H1 (cell line): Measurements from ENCODE around the gene LOXHD1. TPM values are rescaled to one million over a fixed set of nuclear protein-coding genes. Genes with fewer than 3 reads are reported as not detected.

Source experiments
- E2F6 ChIP-seq: IDR thresholded peaks from 2 replicates; pipeline ENCODE4 v1.6.1; 2012; ENCODE audit warnings: inconsistent platforms
- RFX5 ChIP-seq: IDR thresholded peaks from 2 replicates; pipeline ENCODE4 v1.6.1; 2011; ENCODE audit warnings: low read depth, low read length, improper control_type of control experiment, borderline replicate concordance
- polyA plus RNA-seq, 7 experiments: library from polyadenylated mRNA; depleted of rRNA in 3 of 7; stranded (reverse) in 5 of 7; unstranded in 2 of 7; fragments of >200 nt in 5 of 7; fragments of 200-250 nt in 2 of 7; gene quantifications; 1 replicate in 5 of 7; 2 replicates in 1 of 7; 4 replicates in 1 of 7; pipeline versions ENCODE4 v1.2.1 to v1.2.3, GENCODE V29; 2011 to 2013; ENCODE audit warnings: missing spikeins in 2 of 7, mixed read lengths in 2 of 7
- total RNA-seq: library from RNA; stranded (reverse); fragmentation: NEBNext Ultra II Directional; extraction: Animal tissue kit (Norgen Biotek cat#: 25700); gene quantifications from 2 replicates; pipeline ENCODE4 v1.2.1, GENCODE V29; 2021
- TF ChIP-seq, protein P1 (sequence below): IDR thresholded peaks from 2 replicates; pipeline ENCODE4 v1.6.1; 2012; ENCODE audit warnings: low read length, inconsistent platforms

LOXHD1 gene
- total and polyA plus RNA-seq, 2 of the 8 experiments (the other 6 are each of a cell fraction or from before 2014, with no cell fraction given): 0.02 TPM; not detected in 1

- TF ChIP-seq RFX5: no peak
- TF ChIP-seq, protein P1, sequence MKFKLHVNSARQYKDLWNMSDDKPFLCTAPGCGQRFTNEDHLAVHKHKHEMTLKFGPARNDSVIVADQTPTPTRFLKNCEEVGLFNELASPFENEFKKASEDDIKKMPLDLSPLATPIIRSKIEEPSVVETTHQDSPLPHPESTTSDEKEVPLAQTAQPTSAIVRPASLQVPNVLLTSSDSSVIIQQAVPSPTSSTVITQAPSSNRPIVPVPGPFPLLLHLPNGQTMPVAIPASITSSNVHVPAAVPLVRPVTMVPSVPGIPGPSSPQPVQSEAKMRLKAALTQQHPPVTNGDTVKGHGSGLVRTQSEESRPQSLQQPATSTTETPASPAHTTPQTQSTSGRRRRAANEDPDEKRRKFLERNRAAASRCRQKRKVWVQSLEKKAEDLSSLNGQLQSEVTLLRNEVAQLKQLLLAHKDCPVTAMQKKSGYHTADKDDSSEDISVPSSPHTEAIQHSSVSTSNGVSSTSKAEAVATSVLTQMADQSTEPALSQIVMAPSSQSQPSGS: no peak
- no peak for TF ChIP-seq E2F6
These were observed 500 bp downstream of the LOXHD1 start (continued) for GRCh38 chr18:46656326-46657114.
